ENCODE data around the gene DBN1. TPM values are rescaled to one million over a fixed set of nuclear protein-coding genes. Genes with fewer than 3 reads are reported as not detected.

The DBN1 gene
- total and polyA plus RNA-seq, 9 of the 15 experiments (the other 6 are each of a cell fraction or from before 2014, with no cell fraction given) = 0.25 to 87.2 (median 27.9) TPM

- TF ChIP-seq, protein P1, sequence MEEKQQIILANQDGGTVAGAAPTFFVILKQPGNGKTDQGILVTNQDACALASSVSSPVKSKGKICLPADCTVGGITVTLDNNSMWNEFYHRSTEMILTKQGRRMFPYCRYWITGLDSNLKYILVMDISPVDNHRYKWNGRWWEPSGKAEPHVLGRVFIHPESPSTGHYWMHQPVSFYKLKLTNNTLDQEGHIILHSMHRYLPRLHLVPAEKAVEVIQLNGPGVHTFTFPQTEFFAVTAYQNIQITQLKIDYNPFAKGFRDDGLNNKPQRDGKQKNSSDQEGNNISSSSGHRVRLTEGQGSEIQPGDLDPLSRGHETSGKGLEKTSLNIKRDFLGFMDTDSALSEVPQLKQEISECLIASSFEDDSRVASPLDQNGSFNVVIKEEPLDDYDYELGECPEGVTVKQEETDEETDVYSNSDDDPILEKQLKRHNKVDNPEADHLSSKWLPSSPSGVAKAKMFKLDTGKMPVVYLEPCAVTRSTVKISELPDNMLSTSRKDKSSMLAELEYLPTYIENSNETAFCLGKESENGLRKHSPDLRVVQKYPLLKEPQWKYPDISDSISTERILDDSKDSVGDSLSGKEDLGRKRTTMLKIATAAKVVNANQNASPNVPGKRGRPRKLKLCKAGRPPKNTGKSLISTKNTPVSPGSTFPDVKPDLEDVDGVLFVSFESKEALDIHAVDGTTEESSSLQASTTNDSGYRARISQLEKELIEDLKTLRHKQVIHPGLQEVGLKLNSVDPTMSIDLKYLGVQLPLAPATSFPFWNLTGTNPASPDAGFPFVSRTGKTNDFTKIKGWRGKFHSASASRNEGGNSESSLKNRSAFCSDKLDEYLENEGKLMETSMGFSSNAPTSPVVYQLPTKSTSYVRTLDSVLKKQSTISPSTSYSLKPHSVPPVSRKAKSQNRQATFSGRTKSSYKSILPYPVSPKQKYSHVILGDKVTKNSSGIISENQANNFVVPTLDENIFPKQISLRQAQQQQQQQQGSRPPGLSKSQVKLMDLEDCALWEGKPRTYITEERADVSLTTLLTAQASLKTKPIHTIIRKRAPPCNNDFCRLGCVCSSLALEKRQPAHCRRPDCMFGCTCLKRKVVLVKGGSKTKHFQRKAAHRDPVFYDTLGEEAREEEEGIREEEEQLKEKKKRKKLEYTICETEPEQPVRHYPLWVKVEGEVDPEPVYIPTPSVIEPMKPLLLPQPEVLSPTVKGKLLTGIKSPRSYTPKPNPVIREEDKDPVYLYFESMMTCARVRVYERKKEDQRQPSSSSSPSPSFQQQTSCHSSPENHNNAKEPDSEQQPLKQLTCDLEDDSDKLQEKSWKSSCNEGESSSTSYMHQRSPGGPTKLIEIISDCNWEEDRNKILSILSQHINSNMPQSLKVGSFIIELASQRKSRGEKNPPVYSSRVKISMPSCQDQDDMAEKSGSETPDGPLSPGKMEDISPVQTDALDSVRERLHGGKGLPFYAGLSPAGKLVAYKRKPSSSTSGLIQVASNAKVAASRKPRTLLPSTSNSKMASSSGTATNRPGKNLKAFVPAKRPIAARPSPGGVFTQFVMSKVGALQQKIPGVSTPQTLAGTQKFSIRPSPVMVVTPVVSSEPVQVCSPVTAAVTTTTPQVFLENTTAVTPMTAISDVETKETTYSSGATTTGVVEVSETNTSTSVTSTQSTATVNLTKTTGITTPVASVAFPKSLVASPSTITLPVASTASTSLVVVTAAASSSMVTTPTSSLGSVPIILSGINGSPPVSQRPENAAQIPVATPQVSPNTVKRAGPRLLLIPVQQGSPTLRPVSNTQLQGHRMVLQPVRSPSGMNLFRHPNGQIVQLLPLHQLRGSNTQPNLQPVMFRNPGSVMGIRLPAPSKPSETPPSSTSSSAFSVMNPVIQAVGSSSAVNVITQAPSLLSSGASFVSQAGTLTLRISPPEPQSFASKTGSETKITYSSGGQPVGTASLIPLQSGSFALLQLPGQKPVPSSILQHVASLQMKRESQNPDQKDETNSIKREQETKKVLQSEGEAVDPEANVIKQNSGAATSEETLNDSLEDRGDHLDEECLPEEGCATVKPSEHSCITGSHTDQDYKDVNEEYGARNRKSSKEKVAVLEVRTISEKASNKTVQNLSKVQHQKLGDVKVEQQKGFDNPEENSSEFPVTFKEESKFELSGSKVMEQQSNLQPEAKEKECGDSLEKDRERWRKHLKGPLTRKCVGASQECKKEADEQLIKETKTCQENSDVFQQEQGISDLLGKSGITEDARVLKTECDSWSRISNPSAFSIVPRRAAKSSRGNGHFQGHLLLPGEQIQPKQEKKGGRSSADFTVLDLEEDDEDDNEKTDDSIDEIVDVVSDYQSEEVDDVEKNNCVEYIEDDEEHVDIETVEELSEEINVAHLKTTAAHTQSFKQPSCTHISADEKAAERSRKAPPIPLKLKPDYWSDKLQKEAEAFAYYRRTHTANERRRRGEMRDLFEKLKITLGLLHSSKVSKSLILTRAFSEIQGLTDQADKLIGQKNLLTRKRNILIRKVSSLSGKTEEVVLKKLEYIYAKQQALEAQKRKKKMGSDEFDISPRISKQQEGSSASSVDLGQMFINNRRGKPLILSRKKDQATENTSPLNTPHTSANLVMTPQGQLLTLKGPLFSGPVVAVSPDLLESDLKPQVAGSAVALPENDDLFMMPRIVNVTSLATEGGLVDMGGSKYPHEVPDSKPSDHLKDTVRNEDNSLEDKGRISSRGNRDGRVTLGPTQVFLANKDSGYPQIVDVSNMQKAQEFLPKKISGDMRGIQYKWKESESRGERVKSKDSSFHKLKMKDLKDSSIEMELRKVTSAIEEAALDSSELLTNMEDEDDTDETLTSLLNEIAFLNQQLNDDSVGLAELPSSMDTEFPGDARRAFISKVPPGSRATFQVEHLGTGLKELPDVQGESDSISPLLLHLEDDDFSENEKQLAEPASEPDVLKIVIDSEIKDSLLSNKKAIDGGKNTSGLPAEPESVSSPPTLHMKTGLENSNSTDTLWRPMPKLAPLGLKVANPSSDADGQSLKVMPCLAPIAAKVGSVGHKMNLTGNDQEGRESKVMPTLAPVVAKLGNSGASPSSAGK (IDR thresholded peaks at IDR 0.05) = peak; percentile 60
- peak; percentile 94 for TF ChIP-seq NFIC (IDR thresholded peaks at IDR 0.05)
- TF ChIP-seq CUX1 (CRISPR knock-in tag; IDR thresholded peaks at IDR 0.05) = no peak
- TF ChIP-seq MLLT1 (IDR thresholded peaks at IDR 0.05) = no peak
- no peak for TF ChIP-seq HNRNPLL (IDR thresholded peaks at IDR 0.05; ENCODE audit: low read depth, low read length, poor library complexity, severe bottlenecking)
- TF ChIP-seq POLR2A (conservative IDR thresholded peaks at IDR 0.05) = no peak
- TF ChIP-seq ZNF143 (CRISPR knock-in tag; IDR thresholded peaks at IDR 0.05) = no peak
- no peak for TF ChIP-seq MTF1 (CRISPR knock-in tag; IDR thresholded peaks at IDR 0.05; ENCODE audit: borderline replicate concordance)
- no peak for TF ChIP-seq POLR2AphosphoS2 (IDR thresholded peaks at IDR 0.05; ENCODE audit: low read length)
- TF ChIP-seq PML (IDR thresholded peaks at IDR 0.05; ENCODE audit: low read length) = peak; percentile 30; the same call in 1 of the 2 replicates
- no peak for TF ChIP-seq BCL6 (CRISPR knock-in tag; IDR thresholded peaks at IDR 0.05)
- no peak for TF ChIP-seq XRCC3 (IDR thresholded peaks at IDR 0.05)
Measured at GRCh38 chr5:177508837-177509236, 35.4 kb upstream of the DBN1 start (continued).

All from K562 (cell line).